D721Med (cell line): ENCODE results near the gene PLCL1.

Experiments used
- DNase-seq: peaks from one replicate; pipeline ENCODE4 v3.0.0; 2011; ENCODE audit warnings: low spot score; ENCODE audit not compliant: insufficient read length
- FAIRE-seq: peaks from 2 replicates; lab custom pipeline; 2011; peaks lifted over from hg19 to GRCh38; lab: Jason Lieb, UNC
- TF ChIP-seq, protein P1 (sequence below): IDR thresholded peaks from 2 replicates; pipeline ENCODE4 v1.5.1; 2012; ENCODE audit warnings: mild to moderate bottlenecking, control low read depth; ENCODE audit not compliant: insufficient read depth; ENCODE audit errors: missing control alignments

Gene PLCL1

DNA sequence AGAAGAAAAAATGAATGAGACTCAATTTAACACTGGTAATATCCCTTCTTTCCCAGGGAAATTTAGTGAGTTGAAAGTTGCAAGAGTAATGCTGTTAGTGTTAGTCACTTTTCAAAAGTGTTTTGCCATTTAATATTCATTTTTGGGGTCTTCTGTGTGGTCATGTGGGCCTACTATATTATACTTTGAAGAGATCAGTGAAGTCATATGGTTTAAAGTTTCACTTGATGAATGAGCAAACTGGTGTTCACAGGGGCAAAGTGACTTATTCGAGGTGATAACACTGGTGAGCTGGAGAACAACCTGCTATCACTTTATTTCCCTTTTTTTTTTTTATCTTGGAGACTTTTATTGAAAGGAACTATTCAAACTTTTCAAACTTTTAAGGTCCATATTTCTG lies 196.0 kb downstream of the PLCL1 start:
- TF ChIP-seq, protein P1, sequence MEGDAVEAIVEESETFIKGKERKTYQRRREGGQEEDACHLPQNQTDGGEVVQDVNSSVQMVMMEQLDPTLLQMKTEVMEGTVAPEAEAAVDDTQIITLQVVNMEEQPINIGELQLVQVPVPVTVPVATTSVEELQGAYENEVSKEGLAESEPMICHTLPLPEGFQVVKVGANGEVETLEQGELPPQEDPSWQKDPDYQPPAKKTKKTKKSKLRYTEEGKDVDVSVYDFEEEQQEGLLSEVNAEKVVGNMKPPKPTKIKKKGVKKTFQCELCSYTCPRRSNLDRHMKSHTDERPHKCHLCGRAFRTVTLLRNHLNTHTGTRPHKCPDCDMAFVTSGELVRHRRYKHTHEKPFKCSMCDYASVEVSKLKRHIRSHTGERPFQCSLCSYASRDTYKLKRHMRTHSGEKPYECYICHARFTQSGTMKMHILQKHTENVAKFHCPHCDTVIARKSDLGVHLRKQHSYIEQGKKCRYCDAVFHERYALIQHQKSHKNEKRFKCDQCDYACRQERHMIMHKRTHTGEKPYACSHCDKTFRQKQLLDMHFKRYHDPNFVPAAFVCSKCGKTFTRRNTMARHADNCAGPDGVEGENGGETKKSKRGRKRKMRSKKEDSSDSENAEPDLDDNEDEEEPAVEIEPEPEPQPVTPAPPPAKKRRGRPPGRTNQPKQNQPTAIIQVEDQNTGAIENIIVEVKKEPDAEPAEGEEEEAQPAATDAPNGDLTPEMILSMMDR: no peak
- FAIRE-seq (no peak), DNase-seq (no peak)

DNA sequence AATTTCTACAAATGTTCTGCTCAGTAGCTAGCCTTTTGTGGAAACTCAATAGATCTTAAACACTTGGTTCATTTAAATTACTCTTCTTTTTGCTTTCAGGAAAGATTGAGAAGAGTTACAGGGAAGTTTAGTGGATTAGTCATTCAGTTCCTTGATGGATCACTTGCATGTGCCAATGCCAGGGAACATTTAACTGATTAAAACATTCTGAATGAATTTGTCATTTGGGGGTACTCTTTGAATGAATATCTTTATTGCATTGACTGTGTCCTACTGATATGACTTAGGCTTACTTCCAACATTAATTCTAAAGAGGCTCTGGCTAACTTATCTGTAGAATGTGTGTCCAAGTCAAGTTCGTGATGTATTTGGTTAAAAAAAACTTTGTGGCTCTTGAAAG lies 199.8 kb downstream of the PLCL1 start:
- no peak for DNase-seq
- TF ChIP-seq, protein P1: no peak
- FAIRE-seq: no peak

DNA sequence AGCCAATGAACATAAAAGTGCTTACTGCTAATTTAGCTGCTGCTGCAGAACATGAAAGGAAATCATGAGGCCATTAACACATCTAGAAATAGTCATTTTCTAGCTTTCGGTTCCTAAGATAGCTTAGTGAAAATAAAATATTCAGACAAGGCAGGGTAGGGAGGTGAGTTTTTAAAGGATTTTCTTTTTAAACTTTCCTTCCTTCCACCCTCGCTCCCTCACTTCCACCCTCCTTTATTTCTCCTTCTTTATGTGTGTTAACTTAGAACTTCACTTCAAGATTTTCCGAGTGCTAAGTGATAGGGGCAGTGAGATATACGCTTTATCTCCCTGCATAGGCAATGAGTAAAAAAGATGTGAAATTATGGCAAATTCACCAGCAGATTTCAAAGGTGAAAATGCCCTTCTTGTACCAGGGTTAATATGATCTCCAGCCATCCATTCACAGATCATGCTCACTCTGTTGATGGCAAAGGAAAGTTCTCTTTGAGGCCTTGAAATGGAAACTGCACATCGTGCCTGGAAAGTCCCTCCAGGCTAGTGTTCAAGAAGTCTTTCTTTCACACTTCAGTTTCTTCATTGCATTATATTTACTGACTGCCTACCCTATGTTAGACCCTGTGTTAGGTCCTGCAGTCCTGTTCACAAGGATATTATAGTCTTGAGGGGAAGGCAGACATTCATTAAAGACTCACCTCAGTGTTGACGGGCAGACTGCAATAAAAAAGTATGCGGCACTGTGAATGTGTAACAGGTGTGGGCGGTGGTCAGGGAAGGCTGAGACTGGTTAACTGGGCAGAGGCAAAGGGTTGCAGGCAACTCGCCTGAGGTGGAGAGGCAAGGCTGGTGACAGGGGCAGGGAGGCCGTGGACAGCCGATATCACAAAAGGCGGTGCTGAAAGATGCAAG lies 200.8 kb downstream of the PLCL1 start:
- FAIRE-seq: no peak
- no peak for DNase-seq
- TF ChIP-seq, protein P1: no peak

DNA sequence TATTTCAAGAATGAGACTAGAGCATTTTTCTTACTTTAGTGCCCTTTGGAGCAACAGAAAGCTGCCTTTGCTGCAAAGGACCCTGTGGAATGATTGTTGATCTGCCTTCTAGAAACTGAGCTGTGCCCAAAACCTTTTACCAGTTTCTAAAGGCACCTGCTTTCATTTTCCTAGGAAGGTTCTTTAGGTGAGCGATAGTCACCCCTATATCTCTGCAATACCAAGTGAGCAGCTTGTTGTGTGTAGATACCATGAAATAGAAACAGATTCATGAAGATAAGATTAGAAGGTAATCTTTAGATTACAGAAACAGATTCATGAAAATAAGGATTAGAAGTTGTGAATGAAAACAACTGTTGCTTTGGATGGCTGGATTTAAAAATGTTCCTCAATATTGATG lies 202.3 kb downstream of the PLCL1 start:
- no peak for DNase-seq
- no peak for FAIRE-seq
- TF ChIP-seq, protein P1: no peak

DNA sequence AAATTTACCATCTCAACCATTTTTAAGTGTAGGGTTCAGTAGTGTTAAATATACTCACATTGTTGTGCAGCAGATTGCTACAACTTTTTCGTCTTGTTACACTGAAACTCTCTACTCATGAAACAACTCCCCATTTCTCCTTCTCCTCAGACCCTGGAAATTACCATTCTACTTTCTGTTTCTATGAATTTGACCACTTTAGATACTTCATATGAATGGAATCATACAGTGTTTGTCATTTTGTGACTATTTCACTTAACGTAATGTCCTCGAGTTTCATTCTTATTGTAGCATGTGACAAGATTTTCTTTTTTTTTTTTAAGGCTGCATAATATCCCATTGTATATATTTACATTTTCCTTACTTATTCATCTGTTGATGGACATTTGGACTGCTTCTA lies 203.8 kb downstream of the PLCL1 start:
- DNase-seq (no peak), FAIRE-seq (no peak)
- TF ChIP-seq, protein P1: no peak

DNA sequence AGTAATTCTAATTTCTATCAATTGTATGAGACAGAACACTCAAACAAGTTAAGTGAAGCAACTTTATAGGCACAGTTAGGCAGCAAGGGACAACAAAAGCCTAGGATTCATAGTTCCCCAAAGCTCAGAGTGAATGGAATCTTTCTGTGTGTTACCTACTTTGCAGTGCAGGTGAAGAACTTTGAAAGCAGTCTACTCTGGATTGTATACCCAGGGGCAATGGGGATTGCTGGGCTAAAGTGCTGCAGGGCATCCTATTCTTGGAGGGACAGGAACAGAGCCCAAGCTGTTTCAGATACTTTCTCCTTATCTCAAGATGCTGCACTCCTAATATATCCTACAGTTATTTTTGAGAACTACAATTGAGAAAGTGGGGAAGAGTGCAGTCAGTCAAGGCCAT lies 207.6 kb downstream of the PLCL1 start:
- no peak for DNase-seq
- no peak for FAIRE-seq
- TF ChIP-seq, protein P1: no peak

DNA sequence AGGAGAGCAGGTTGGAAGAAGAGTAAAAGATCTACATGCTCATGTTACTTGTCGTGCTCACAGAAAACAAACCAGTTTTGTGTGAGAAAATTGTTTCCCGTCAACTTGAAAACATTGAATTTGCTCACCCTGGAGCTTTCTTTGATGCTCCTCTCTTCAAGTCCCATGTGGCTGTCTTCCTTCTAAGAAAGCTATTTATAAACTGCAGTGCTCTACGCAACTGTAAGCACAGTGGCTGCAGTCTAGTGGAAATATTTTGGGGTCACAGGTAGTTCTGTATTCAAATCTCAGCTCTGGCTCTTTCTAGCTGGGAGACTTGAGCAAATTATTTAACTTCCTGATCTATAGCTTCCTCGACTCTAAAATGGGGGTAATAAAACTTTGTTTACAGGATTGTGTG lies 211.8 kb downstream of the PLCL1 start:
- FAIRE-seq: no peak
- no peak for DNase-seq
- TF ChIP-seq, protein P1: no peak
